ENCODE results near the gene PHGDH. TPM values are rescaled to one million over a fixed set of nuclear protein-coding genes. Genes with fewer than 3 reads are reported as not detected.

The PHGDH gene
- total RNA-seq, 1 donor from 2014 or later = 92.6 TPM

GRCh38 chr1:119768778-119769177 lies 57.0 kb downstream of the PHGDH start, which contains the start of gene HMGCS2:
Gene HMGCS2 (minus strand): TSS chr1:119768905. CDS start chr1:119768844, 61 bp downstream.
- no peaks in the 10 kb centered on the region for H3K36me3 ChIP-seq
- no peaks in the 10 kb centered on the region for H3K27me3 ChIP-seq
- intact Hi-C loops (cut with DNase I) = no loop called here
- peaks cover 9% of the 10 kb centered on the region for H3K4me1 ChIP-seq
- DNase-seq (ENCODE audit: extremely low spot score in 2 of 2) = no peak
- no peaks in the 10 kb centered on the region for H3K9me3 ChIP-seq
- TF ChIP-seq POLR2AphosphoS5 (IDR thresholded peaks at IDR 0.05; ENCODE audit: insufficient read depth in 1 of 2, low read depth in 1 of 2) (no peak), CTCF (IDR thresholded peaks at IDR 0.05) (no peak), POLR2A (IDR thresholded peaks at IDR 0.05) (no peak)
- no peak within 1 kb of the TSS for H3K4me3 ChIP-seq
- H3K27ac ChIP-seq = no peak within 1 kb of the TSS

GRCh38 chr1:119771016-119771415 lies 59.3 kb downstream of the PHGDH start:
- Histone ChIP-seq H3K36me3 (no peaks in the 10 kb centered on the region), H3K4me3 (no peak overlapping the region), H3K27ac (no peak overlapping the region), H3K9me3 (no peaks in the 10 kb centered on the region), H3K4me1 (peaks cover 9% of the 10 kb centered on the region), H3K27me3 (no peaks in the 10 kb centered on the region)
- DNase-seq (ENCODE audit: extremely low spot score in 2 of 2) = no peak
- intact Hi-C loops (cut with DNase I) = no loop called here
- no peak for TF ChIP-seq POLR2A (IDR thresholded peaks at IDR 0.05)
- TF ChIP-seq POLR2AphosphoS5 (IDR thresholded peaks at IDR 0.05; ENCODE audit: insufficient read depth in 1 of 2, low read depth in 1 of 2) = no peak
- no peak for TF ChIP-seq CTCF (IDR thresholded peaks at IDR 0.05)

DNA sequence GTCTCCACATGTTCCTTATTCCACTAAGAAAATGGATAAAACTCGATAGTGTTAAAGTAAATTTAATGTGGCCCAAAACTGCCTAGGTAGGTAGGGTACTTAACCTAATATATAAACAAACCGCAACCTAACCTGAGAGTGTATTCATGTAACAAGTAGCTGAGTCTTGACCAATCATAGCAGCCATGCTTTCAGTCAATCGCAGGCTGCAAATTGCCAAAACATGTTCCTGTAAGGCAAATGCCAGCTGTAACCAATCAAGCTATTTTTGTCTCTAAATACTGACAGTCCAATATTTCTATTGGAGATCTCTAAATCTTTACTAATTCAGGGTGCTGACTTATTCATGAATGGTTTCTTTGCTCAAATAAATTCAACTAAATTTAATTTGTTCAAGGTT lies 60.0 kb downstream of the PHGDH start:
- no peak overlapping the region for H3K27ac ChIP-seq
- intact Hi-C loops (cut with DNase I) = no loop called here
- DNase-seq (ENCODE audit: extremely low spot score in 2 of 2) = no peak

GRCh38 chr1:119772298-119772697 lies 60.6 kb downstream of the PHGDH start:
- intact Hi-C loops (cut with DNase I) = no loop called here
- Histone ChIP-seq H3K27me3 (no peaks in the 10 kb centered on the region), H3K4me1 (no peaks in the 10 kb centered on the region), H3K4me3 (no peak overlapping the region), H3K36me3 (no peaks in the 10 kb centered on the region), H3K27ac (no peak overlapping the region), H3K9me3 (no peaks in the 10 kb centered on the region)
- no peak for DNase-seq (ENCODE audit: extremely low spot score in 2 of 2)
- TF ChIP-seq CTCF (IDR thresholded peaks at IDR 0.05) = no peak
- TF ChIP-seq POLR2A (IDR thresholded peaks at IDR 0.05) = no peak
- TF ChIP-seq POLR2AphosphoS5 (IDR thresholded peaks at IDR 0.05; ENCODE audit: insufficient read depth in 1 of 2, low read depth in 1 of 2) = no peak

More for the DNA sequence above, 60.0 kb downstream of the PHGDH start:
- H3K36me3 ChIP-seq = no peaks in the 10 kb centered on the region
- no peaks in the 10 kb centered on the region for H3K27me3 ChIP-seq
- TF ChIP-seq CTCF (IDR thresholded peaks at IDR 0.05) (no peak), POLR2A (IDR thresholded peaks at IDR 0.05) (no peak), POLR2AphosphoS5 (IDR thresholded peaks at IDR 0.05; ENCODE audit: insufficient read depth in 1 of 2, low read depth in 1 of 2) (no peak)
- H3K4me3 ChIP-seq = no peak overlapping the region
- no peaks in the 10 kb centered on the region for H3K9me3 ChIP-seq
- peaks cover 1% of the 10 kb centered on the region for H3K4me1 ChIP-seq

- H3K4me1 ChIP-seq = no peaks in the 10 kb centered on the region
- no peaks in the 10 kb centered on the region for H3K36me3 ChIP-seq
- intact Hi-C loops (cut with DNase I) = no loop called here
- H3K27ac ChIP-seq = no peak overlapping the region
- no peak for TF ChIP-seq CTCF (IDR thresholded peaks at IDR 0.05)
- TF ChIP-seq POLR2AphosphoS5 (IDR thresholded peaks at IDR 0.05; ENCODE audit: insufficient read depth in 1 of 2, low read depth in 1 of 2) = no peak
- TF ChIP-seq POLR2A (IDR thresholded peaks at IDR 0.05) = no peak
- H3K9me3 ChIP-seq = no peaks in the 10 kb centered on the region
- H3K27me3 ChIP-seq = no peaks in the 10 kb centered on the region
- no peak for DNase-seq (ENCODE audit: extremely low spot score in 2 of 2)
- H3K4me3 ChIP-seq = no peak overlapping the region
These were observed 62.0 kb downstream of the PHGDH start for GRCh38 chr1:119773711-119774241.
